GM12878 (cell line): ENCODE results near the gene UBE2QL1. TPM values are rescaled to one million over a fixed set of nuclear protein-coding genes. Genes with fewer than 3 reads are reported as not detected.

ENCODE experiments used
- BCLAF1 ChIP-seq: fragments of 450-650 bp; IDR thresholded peaks from 2 replicates; pipeline ENCODE4 v1.6.1; 2017; ENCODE audit warnings: antibody characterized with exemption, mild to moderate bottlenecking, moderate library complexity
- CHD2 ChIP-seq: IDR thresholded peaks from 2 replicates; pipeline ENCODE4 v1.6.1; 2011; ENCODE audit warnings: low read depth, low read length, improper control_type of control experiment, borderline replicate concordance
- CTCF ChIP-seq, 3 experiments: IDR thresholded peaks in 2 of 3; conservative IDR thresholded peaks in 1 of 3; 2 replicates each; pipeline ENCODE4 v1.5.1; 2011; ENCODE audit warnings: low read depth in 3 of 3, low read length in 3 of 3, mild to moderate bottlenecking in 3 of 3, control low read depth in 2 of 3, moderate library complexity in 2 of 3, inconsistent platforms in 1 of 3, mixed read lengths in 1 of 3; ENCODE audit not compliant: control insufficient read depth in 2 of 3, insufficient read depth in 1 of 3; ENCODE audit errors: extremely low read depth in 1 of 3
- EED ChIP-seq: sonication (generic); IDR thresholded peaks from 2 replicates; pipeline ENCODE4 v1.6.1; 2016; ENCODE audit warnings: antibody characterized with exemption, low read depth
- FOXK2 ChIP-seq: fragments of 450-650 bp; IDR thresholded peaks from 2 replicates; pipeline ENCODE4 v1.6.1; 2017; ENCODE audit warnings: mild to moderate bottlenecking, moderate library complexity
- IKZF2 ChIP-seq, 2 experiments: fragments of 450-650 bp; IDR thresholded peaks; 2 replicates each; pipeline ENCODE4 v1.6.1; 2017; ENCODE audit warnings: mild to moderate bottlenecking in 2 of 2, moderate library complexity in 2 of 2
- KLF5 ChIP-seq: fragments of 450-650 bp; IDR thresholded peaks from 2 replicates; pipeline ENCODE4 v1.6.1; 2014; ENCODE audit warnings: mild to moderate bottlenecking; ENCODE audit not compliant: partially characterized antibody
- PAX5 ChIP-seq: IDR thresholded peaks from 2 replicates; pipeline ENCODE4 v1.6.1; 2011; ENCODE audit warnings: low read depth, low read length, borderline replicate concordance
- PML ChIP-seq: IDR thresholded peaks from 2 replicates; pipeline ENCODE4 v1.6.1; 2012; ENCODE audit warnings: low read length, inconsistent platforms
- PRDM15 ChIP-seq: fragments of 450-650 bp; formaldehyde crosslinking; IDR thresholded peaks from 2 replicates; pipeline ENCODE4 v1.4.0; 2020; ENCODE audit warnings: mild to moderate bottlenecking, moderate library complexity
- REST ChIP-seq: IDR thresholded peaks from 2 replicates; pipeline ENCODE4 v1.6.1; 2012; ENCODE audit warnings: mild to moderate bottlenecking, low read depth, low read length
- SKIL ChIP-seq: fragments of 450-650 bp; IDR thresholded peaks from 2 replicates; pipeline ENCODE4 v1.6.1; 2017; ENCODE audit warnings: mild to moderate bottlenecking, low read depth, inconsistent platforms; ENCODE audit not compliant: poor library complexity, severe bottlenecking
- SREBF2 ChIP-seq: IDR thresholded peaks from 2 replicates; pipeline ENCODE4 v1.6.1; 2012; ENCODE audit warnings: mild to moderate bottlenecking, low read length
- polyA plus RNA-seq, 11 experiments: library from polyadenylated mRNA; depleted of rRNA in 4 of 11; unstranded in 6 of 11; stranded (reverse) in 5 of 11; fragments of >200 nt; fragmentation: Nextera tagmentation in 4 of 11; fragmentation: Illumina TruSeq in 1 of 11; extraction: Ambion mirVana in 4 of 11; extraction: Trizol in 1 of 11; gene quantifications; 1 replicate in 1 of 11; 2 replicates in 10 of 11; pipeline versions ENCODE4 v1.2.1 to v1.2.3, GENCODE V29; 2011 to 2016; ENCODE audit warnings: inconsistent platforms in 2 of 11, missing spikeins in 2 of 11, low read depth in 1 of 11
- total RNA-seq, 4 experiments: library from RNA; depleted of rRNA in 3 of 4; stranded (reverse); fragments of >200 nt in 3 of 4; fragmentation: Illumina TruSeq in 1 of 4; extraction: Trizol in 1 of 4; gene quantifications; 2 replicates each; pipeline versions ENCODE4 v1.2.1 to v1.2.3, GENCODE V29; 2013 to 2021

The UBE2QL1 gene
- total and polyA plus RNA-seq, 10 of the 15 experiments (the other 5 are each of a cell fraction or from before 2014, with no cell fraction given), result 0.03 to 0.62 (median 0.04) TPM; not detected in 6

- no peak for TF ChIP-seq REST
- 0 out of 2 replicates have a peak, but pooled peaks have one; percentile 34 for TF ChIP-seq PAX5
- no peak for TF ChIP-seq SREBF2
- TF ChIP-seq BCLAF1, result no peak
- no peak for TF ChIP-seq CHD2
- peak; percentile 39 for TF ChIP-seq SKIL
- TF ChIP-seq CTCF (IDR thresholded peaks at IDR 0.05 in 2 of 3, conservative IDR thresholded peaks at IDR 0.05 in 1 of 3; ENCODE audit: control insufficient read depth in 2 of 3, extremely low read depth in 1 of 3, insufficient read depth in 1 of 3, low read depth in 3 of 3, low read length in 3 of 3), result peak; percentile 12 to 38 (median 17); a peak in 3 of 6 replicates
- TF ChIP-seq PML, result no peak
- TF ChIP-seq FOXK2, result no peak
- peak; percentile 11; the same call in 1 of the 2 replicates for TF ChIP-seq EED
- TF ChIP-seq KLF5, result no peak
- TF ChIP-seq IKZF2 (IDR thresholded peaks at IDR 0.05), result peak in 1 of 2 experiments; percentile 41; a peak in 1 of 4 replicates
- no peak for TF ChIP-seq PRDM15 (CRISPR knock-in tag)
Observed at GRCh38 chr5:6480133-6481051, 31.7 kb downstream of the UBE2QL1 start (continued).
